HG03060 (cell line): Measurements from ENCODE around the gene PLXNA3.

Source experiments
- ATAC-seq: cut with Tn5 transposase; IDR thresholded peaks from one replicate; pipeline ENCODE4 v1.9.1; 2021; ENCODE audit warnings: low read depth, moderate number of reproducible peaks; ENCODE audit not compliant: unreplicated experiment

The PLXNA3 gene

DNA sequence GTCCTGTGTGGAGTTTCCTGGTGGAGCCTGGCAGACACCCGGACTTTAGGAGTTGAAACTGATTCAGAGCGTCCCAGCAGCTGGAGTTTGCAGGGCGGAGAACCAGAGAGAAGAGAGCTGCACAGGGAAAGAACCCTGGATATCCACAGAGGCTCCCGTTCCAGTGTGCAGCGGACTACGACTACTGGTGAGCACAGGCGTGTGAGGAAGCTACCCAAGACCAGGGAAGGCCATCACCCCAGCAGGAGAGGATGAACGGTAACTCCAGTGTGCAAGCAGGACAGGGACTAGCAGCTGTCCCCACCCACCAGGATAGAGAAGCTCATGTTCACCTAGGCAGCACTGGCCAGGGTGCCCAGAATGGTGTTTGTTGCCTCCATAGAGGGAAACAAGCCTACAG, 18.7 kb downstream of the PLXNA3 start:
- ATAC-seq = no peak

- ATAC-seq = no peak
Measured at GRCh38 chrX:154477891-154478477, 19.9 kb downstream of the PLXNA3 start.

DNA sequence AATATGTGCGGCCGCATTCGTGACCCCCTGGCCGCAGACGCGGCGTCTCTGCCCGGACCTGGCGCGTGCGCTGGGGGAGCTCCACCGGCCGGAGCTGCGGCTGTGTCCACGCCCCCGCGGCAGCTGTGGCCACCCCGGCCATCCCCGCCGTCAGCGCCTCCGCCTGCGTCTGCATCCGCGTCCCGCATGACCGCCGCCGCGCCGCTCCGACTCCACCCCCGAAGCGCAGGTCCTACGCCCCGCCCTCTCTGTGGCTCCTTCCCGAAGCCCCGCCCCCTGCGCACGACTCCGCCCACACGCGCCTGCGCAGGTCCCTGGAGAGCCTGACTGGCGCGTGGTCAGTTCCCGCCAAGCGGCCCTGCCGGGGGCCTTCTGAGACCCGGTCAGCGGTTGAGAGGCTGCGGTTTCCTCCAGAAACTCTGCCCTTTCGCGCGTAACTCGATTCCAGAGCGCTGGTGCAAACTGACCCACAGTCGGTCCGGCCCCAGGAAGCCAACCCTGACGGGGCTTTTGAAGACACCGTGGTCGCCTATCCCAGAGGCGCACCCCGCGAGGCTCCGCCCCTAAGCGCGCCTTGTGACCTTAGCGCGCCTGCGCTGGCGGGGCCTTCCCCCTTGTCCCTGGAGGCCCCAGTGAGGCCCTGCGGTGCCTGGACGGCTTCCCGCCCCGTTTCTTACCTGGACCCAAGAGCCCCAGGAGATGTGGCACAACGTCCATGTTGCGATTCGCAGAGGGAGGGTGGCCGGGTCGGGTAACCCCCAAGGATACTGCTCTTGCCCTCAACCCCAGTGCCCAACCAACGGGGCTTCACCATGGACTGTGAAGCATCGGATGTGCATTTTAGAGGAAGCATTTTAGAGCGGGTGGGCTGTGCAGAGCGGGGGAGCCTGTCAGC, 20.9 kb downstream of the PLXNA3 start, which contains the start of gene LAGE3:
LAGE3 (minus strand) TSS at position 554 of the 895 bp plus-strand sequence; CDS start at position 188, 366 bp downstream.
- ATAC-seq = peak; percentile 68

DNA sequence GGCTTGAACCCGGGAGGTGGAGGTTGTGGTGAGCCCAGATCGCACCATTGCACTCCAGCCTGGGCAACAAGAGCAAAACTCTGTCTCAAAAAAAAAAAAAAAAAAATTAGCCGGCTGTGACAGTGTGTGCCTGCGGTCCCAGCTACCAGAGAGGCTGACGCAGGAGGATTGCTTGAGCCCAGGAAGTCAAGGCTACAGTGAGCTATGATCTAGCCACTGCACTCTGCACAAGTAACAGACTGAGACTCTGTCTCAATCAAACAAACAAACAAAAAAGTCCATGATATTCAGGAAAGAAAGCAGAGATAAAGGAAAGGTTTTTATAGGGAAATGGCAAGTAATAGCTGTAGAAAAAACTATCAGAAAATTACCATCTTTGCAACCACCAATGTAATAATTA, 23.1 kb downstream of the PLXNA3 start:
- no peak for ATAC-seq

GRCh38 chrX:154481911-154482601, 24.0 kb downstream of the PLXNA3 start:
- ATAC-seq = no peak

- ATAC-seq = no peak
Measured at GRCh38 chrX:154482786-154483185, 24.7 kb downstream of the PLXNA3 start.

- no peak for ATAC-seq
Measured at GRCh38 chrX:154483325-154483724, 25.2 kb downstream of the PLXNA3 start.

- ATAC-seq = no peak
Measured at GRCh38 chrX:154484255-154485149, 26.4 kb downstream of the PLXNA3 start.

DNA sequence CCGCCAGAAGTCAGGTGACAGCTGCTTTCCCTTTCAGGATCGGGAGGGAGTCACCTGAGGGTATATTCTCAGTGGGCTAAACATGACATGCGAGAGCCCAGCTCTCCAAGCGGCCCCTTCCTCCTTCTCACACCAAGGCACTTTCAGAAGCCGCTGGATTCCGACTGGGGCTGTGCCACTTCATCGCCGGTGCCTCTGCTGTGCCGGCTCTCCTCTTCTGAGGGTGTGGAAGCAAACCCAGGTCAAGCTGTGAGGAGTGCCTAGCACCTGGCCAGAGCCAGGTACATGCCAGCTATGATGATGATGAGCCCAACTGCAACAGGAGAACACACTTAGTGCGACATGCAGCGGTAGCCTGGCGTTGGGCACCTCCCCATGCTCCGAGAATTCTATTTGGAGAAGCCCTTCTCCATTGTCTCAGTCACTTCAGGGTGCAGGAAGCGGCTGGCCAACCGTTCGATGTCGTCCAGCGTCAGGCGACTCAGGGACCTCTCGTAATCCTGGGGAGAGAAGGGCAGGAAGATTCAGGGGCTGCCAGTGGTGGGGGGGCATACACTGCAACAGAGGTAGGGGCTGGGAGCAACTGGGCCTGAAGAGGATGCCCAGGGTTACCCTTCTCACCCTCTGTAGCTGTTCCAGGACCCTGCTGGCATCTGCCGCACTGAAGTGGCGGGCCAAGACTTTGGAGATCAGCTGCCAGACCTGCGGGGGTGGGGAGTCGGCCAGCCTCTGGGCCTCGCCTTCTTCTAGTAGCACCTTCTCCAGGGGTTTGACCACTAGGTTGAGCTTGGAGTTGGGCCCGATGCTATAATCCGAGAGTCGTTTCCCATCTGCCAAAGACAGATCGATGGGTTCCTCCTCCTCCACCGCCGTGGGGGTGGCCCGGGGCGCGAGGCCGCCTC, 27.3 kb downstream of the PLXNA3 start:
- no peak for ATAC-seq

DNA sequence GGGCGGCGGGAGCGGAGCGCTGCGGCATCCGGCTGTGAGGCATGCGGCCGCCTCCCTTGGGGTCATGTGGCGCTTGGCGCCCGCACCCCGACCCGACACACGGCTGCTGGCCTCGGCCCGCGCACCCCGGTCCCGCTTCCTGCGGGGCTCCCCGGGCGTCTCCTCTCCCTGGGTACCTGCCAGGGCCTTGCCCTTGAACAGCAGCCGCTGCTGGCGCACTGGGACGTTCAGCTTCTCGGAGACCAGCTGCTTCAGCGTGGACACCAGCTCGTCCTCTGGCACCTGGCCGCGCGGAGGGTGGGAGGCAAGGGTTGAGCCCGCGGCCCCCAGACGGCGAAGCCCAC, 27.9 kb downstream of the PLXNA3 start:
- no peak for ATAC-seq

DNA sequence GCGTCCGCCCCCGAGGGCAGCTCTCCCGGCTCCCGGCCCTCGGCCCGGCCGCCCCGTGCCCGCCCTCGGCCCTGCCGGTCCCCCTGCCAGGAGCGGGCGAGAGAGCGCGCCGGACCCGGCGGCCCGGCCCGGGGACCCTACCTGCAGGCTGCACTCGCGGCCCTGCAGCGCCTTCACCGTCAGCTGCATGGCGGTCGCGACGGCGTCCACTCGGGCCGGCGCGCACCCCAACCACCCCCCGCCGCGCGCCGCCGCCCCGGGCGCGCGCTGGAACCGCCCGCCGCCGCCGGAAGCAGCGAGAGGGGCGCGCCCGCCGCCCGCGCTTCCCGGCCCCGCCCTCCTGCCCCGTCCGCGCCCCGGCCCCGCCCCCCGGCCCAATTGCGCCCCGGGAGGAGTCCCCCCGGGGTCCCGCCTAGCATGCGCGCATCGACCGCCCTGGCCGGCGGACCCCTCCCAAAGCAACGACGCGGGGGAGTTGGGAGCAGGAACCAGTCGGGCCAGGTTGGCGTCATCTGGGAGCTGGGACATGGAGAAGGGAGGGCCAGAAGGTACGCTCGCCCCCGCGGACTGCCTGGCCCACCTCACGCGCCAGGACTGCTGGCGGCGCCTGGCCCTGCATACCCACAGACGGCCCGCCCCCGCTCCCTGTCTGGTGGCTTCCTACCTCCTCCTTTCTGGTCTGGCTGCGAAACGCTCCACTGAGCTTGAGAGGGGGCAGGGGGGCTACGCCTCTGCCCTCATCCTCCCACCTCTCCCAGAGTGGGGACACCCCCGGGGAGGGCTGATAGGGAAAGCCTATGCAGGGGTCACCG, 28.5 kb downstream of the PLXNA3 start, which contains the start of gene UBL4A:
UBL4A (minus strand) TSS at position 220 of the 812 bp plus-strand sequence; CDS start at position 189, 31 bp downstream.
- no peak for ATAC-seq

DNA sequence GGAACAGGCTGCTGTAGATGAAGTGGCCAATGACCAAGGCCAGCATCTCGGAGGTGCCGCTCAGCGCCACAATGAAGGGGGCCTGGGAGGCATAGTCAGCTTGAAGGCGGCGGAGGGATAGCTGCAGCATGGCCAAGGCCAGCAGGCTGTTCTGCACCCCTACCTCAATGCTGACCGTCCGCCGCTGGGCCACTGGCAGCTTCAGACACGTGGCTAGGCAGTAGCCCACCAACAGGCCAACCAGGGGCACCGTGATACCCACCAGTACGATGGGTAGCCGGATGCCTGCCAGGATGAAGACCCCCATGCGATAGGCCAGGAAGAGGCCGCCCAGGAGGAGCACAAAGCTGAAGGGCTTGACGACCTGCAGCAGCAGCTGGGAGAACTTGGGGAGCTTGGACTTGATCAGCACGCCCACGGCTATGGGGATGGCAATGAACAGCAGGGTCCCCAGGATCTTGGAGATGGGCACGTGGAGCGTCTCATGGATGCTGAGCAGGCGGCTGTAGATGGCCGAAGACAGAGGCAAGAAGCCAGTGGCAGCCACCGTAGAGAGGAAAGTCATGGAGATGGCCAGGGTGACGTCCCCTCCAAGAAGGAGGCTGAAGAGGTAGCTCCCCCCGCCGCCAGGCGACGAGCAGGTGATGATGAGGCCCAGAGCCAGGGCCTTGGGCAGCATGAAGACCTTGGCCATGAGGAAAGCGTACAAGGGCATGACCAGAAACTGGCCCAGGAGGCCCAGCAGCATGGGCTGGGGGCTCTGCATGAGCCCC, 29.6 kb downstream of the PLXNA3 start:
- ATAC-seq = no peak

DNA sequence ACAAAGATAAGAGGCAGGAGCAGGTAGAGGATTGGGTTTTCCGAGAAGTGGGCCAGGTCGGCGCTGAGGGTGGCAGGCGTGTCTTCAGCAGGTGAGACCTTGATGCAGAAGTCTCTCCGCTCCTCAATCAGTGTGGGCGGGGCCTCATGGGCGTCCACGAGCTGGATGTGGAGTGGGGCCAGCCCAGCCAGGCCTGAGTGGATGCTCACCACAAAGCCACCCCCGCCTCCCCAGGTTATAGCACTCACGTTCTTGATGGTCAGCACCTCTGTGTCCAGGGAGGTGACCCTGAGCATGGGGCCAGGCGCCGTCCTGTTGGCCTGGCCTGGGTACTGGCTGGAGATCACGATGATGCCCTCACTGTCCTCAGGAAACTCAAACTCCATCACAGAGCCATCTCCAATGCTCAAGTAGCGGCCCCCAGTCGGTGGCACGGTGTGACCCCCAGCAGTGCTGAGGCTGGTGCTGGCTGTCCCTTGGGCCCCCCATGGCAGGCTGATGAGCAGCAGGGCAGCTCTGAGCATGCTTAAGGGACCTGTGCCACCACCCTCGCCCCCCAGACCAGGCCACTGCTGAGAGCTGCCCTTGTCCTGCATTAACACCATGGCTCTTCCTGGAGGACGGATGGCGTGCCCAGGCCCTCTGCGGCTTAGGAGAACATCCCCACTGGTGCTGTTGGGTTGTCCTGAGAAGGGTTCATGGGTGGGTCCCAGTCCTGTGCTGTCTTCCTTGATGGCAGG, 30.4 kb downstream of the PLXNA3 start:
- no peak for ATAC-seq

DNA sequence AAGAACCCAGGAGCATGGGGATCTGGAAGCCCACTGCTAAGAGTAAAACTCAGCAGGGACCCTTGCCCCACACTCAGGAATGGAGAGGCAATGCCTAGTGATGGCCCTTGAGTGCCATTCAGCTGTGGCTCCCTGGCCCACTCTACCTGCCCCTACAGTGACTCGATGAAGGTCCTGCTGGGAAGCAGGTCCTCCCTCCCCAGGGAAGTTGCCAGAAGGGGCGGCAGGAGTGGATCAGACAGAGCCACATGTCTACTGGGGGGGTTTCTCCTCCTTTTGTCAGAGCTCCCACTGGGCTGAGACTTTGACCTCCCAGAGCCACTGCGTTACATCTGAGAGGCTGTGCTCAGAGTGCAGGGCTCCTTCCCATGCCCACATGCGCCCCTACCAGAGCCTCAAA, 31.1 kb downstream of the PLXNA3 start:
- no peak for ATAC-seq

GRCh38 chrX:154490021-154490413, 31.9 kb downstream of the PLXNA3 start:
- ATAC-seq = peak; percentile 11

DNA sequence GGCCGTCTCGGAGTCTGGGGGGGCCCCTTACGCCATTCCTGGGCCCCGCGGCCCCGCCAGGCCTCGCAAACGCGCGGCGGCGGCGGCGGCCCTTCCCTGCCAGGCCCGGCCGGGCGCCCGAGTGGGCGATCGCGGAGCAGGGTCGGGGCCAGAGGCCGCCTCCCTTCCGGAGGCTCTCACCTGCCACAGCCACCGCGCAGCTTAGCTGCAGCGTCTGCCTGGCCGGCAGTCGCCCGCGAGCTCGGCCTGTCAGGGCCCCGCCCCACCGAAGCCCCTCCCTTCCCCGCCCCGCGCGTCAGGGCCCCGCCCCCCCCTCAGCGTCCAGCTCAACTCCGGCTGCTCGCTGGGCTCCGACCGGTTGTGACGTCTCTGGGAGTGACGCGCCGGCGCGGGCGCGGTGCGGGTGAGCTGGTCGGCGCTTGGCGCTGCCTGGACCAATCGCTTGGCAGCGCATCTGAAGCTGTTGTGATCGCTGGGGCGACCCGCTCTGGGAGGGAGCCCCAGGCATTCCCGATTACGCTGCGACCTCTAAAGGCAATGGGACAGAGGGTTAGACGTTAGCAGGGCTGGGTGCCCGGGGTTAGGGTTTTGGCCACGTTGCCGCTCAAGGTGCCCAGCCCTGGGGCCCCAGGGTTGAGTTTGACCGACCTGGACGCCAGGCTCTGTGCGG, 32.5 kb downstream of the PLXNA3 start, which contains the start of gene SLC10A3:
SLC10A3 (minus strand) TSS at position 216 of the 670 bp plus-strand sequence. CDS start 1,689 bp downstream, outside the sequence.
- peak; percentile 65 for ATAC-seq
